ENCODE measurements around the gene POC1A.
"Not testable (repeated sequence)": the region's sequence is repeated elsewhere in the genome, so short reads cannot be mapped to it uniquely, and the experiment has no call there.

Gene POC1A

DNA sequence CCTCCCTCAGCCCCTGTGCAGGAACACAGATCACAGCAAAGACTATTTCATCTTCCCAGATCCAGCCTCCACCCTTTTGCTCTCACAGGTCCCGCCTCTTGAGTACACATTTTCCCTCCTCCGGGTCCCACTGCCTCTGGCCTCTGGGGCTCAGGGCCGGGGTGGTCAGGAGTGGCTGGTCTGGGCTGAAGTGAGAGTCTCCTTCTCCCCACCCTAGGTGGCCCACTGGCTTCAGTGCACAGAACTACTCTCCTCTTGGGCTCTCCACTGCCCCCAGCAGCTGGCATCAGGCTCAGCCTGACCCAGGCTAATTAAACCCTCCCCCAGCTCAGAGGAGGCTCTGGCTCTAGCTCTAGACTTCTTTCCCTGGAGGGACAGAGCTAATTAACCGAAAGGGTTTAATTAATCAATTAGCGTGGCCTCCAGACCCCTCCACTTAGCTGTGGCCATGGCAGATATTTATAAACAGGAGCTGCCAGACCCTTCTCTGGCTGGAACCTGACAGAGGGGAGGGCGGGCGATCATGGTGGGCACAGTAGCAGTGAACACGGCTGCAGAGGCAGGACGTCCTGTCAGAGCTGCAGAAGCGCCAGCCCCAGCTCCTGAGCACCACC, 113.0 kb downstream of the POC1A start:
- no peak for DNase-seq

DNA sequence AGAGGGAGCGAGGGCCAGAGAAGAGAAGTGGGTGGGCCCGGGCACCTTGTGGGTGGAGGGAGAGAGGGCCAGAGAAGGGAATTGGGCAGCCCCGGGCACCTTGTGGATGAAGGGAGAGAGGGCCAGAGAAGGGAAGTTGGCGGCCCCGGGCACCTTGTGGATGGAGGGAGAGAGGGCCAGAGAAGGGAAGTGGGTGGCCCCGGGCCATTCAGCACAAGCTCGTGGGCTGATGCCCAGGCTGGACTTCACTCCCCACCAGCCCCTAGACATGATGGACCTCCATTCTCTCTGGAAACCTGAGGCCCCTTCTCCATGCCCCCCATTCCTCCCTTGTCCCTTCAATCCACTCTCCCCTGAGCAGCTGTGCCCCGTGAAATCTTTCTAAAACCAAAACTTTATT, 113.6 kb downstream of the POC1A start:
- no peak for DNase-seq

GRCh38 chr3:52039846-52040245, 114.4 kb downstream of the POC1A start:
- no peak for DNase-seq

GRCh38 chr3:52039426-52039825, 114.8 kb downstream of the POC1A start:
- DNase-seq, result no peak

- DNase-seq, result no peak
Observed at GRCh38 chr3:52038227-52038626, 116.0 kb downstream of the POC1A start.

- DNase-seq, result no peak
Observed at GRCh38 chr3:52037291-52037690, 116.9 kb downstream of the POC1A start.

- no peak for DNase-seq
Observed at GRCh38 chr3:52036829-52037228, 117.4 kb downstream of the POC1A start.

DNA sequence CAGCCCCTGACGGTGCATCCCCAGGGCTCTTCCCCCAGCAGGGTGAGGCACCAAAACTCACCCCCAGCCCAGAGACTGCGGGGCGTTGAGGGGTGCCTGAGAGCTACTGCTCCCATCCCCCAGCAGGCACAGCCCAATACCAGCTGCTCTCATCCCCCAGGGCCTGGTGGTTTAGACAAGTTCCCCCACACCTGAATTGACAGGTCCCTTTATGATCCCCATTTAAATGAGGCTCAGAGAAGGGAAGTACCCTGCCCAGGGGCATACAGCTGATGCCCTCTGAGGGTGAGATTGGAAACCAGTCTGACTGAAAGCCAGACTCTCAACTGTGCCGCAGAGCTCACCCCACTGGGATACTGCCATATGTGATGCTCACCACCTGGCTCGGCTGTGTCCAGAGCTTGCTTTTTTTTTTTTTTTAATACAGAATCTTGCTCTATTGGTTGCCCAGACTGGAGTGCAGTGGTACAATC, 118.0 kb downstream of the POC1A start:
- no peak for DNase-seq

GRCh38 chr3:52034651-52035050, 119.6 kb downstream of the POC1A start:
- DNase-seq, result no peak

GRCh38 chr3:52034212-52034611, 120.0 kb downstream of the POC1A start:
- no peak for DNase-seq

- not testable (repeated sequence) for DNase-seq
Observed at GRCh38 chr3:52033748-52034147, 120.5 kb downstream of the POC1A start.

DNA sequence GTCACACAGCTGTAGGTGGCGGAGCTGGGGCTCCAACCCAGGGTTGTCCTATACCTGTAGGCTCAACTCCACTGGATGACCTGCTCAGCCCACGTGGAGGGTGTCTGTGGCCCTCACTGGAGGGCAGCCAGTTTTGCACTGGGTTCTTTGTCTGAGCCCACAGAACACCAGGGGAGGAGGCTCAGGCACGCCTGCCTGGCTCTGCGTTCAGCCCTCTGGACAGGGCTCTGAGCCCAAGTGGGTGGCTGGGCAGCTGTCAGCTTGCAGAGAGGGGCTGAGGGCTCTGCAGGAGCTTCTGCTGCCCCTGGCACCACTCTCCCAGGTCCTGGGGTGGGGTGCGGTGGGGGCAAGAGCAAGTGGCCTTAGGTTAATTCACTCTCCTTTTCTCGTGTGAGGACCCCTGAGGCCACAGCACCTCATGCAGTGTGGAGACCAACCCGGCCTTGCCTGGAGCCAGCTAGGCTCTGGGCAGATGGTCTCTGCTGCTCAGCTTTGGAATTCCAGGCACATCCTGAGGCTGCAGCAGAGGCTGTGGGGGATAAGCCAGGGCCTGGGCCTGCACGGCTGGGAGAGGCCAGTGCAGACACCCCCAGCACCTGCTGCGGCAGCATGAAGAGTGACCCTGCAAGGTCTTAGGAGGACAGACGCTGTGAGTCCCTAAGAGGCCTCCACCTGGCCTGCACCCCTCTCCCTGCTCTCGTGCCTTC, 121.4 kb downstream of the POC1A start:
- no peak for DNase-seq

- no peak for DNase-seq
Observed at GRCh38 chr3:52031896-52032295, 122.3 kb downstream of the POC1A start.

DNA sequence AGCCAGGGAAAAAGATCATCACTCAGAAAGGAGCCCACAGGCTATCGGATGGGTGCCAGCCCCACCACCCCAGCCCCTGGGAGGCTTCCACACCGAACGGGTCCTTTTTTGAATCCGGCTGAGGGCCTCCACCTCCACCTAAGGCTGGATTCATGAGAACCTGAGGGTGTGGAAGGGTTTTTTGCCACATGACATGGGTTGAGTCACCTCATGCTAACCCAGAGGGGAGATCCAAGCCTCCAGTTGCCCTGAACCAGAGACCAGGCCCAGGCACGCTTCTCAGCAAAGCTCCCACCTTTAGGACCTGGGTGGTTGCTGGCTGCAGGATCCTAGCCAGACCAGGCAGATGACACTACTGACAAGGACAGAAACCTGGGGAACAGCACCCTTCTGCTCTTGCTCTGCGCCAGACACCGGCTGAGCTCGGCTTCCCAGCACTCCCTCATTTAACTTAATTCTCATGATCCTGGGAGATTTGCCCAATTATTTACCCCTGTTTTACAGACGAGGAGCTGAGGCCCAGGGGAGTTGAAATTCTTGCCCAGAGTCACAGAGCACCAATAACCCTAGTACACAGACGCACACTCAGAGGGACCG, 123.4 kb downstream of the POC1A start:
- no peak for DNase-seq

DNA sequence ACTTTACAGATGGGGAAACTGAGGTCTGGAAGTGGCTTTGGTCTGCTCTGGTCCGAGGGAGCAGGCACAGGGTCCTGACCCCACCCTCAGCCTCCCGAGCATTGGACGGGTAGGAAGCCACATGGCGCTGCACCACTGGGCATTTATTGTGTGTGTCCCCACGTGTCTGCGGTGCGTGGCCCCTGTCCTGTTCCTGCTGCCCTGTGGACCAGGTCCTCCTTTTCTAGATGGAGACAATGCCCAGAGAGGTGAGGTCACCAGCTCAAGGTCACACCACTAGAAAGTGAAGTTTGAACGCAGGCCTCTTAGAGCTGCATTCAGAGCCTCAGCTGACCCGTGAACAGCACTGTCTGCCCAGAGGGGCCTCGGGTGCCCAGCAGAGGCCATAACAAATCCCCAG, 124.7 kb downstream of the POC1A start:
- DNase-seq, result no peak

GRCh38 chr3:52029053-52029452, 125.2 kb downstream of the POC1A start:
- DNase-seq, result no peak

DNA sequence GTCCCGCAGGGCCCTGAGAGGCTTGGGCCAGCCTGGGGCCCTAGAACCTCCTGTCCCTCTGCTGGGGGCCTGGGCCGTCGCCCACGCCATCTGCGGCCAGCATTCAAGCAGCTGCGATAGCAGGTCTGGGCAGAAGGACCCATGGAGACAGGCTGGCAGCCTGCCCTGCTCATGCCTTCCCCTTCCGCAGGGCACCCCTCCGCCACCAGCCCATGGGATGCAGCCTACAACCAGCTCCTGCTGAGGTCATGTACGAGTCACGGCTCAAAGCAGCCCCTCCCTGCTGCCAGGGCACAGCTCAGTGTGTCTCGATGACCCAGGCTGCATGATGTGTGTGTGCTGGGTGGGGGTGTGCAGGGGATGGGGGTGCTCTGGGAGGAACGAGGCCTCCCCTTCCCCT, 125.7 kb downstream of the POC1A start:
- no peak for DNase-seq

GRCh38 chr3:52026041-52026440, 128.2 kb downstream of the POC1A start:
- peak; percentile 10 for DNase-seq

DNA sequence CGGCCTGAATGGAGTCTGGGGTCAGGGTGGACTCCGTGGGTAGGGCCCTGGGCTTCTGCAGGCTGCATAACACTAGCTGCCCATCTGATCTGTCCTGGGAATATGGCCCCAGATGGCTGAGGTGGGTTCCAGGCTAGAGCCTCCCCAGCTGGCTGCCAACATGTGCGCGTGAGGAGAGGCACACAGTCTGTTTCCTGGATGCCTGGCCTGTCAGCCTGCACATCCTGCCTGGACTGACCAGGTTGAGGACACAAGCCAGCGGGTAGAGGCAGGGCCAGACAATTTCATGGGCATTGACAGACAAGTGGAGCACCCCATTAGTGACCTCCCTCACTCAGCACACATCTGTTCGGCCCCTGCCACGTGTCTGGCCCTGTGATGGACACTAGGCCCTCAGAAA, 128.8 kb downstream of the POC1A start:
- no peak for DNase-seq

Data from NCI-H1092 treated with DMSO at 0.1 percent for 48 hours (cell line).